ENCODE data around the gene NUAK2.
A peak's percentile ranks its signal among the peaks of the same experiment; 100 is the strongest.

Gene NUAK2

DNA sequence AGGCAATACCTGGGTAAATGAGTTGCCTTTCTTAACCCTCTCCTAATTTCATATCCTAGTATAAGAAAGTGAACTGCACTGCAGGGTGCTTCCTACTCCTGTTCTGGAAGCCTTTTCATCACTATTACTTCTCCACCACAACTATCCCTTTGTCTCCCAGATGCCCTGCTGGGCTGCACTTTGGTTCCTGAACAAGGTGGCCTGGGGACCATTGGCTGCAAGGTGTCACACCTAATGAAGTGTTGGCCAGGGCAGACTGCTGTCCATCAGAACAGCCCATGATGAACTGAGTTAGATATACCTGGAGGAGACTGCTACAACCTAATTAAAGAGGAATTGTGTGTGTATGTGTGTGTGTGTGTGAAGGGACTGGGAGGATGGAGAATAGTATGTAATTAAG lies 37.0 kb upstream of the NUAK2 start:
- DNase-seq (ENCODE audit: low read depth, low spot score) = no peak
- H3K9ac ChIP-seq (ENCODE audit: insufficient read length) = no peak overlapping the region
- no peaks in the 10 kb centered on the region for H3K9me3 ChIP-seq (ENCODE audit: low read depth, low read length)
- no peak overlapping the region for H3K27ac ChIP-seq
- TF ChIP-seq POLR2AphosphoS5 (IDR thresholded peaks at IDR 0.05; ENCODE audit: borderline replicate concordance, low read depth, low read length) (no peak), EZH2 (IDR thresholded peaks at IDR 0.05) (no peak), FOXP2 (optimal IDR thresholded peaks at IDR 0.05; ENCODE audit: control extremely low read depth, extremely low read length, insufficient read depth) (no peak)
- H3K36me3 ChIP-seq (ENCODE audit: insufficient read depth, low read length) = no peaks in the 10 kb centered on the region
- no peak overlapping the region for H3K4me3 ChIP-seq

DNA sequence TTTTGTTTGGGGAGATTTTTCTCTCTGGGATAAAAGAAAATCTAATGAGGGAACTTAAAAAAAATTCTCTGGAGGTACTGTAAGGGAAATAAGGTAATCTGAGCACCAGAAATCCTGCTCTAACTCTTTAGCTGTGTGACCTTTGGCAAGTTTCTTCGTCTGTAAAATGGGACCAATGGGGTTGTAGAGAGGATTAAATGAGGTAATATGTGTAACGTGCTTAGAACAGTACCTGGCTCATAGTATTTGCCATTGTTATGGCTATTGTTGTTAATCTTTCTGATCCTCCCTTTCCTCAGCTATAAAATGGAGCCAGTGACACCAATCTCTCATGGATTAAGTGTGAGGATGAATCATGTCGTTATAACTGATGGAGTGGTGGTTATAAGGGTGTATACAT lies 36.0 kb upstream of the NUAK2 start:
- H3K36me3 ChIP-seq (ENCODE audit: insufficient read depth, low read length) = no peaks in the 10 kb centered on the region
- H3K27ac ChIP-seq = no peak overlapping the region
- H3K4me3 ChIP-seq = no peak overlapping the region
- H3K9ac ChIP-seq (ENCODE audit: insufficient read length) = no peak overlapping the region
- no peaks in the 10 kb centered on the region for H3K9me3 ChIP-seq (ENCODE audit: low read depth, low read length)
- no peak for DNase-seq (ENCODE audit: low read depth, low spot score)
- TF ChIP-seq EZH2 (IDR thresholded peaks at IDR 0.05) = no peak

DNA sequence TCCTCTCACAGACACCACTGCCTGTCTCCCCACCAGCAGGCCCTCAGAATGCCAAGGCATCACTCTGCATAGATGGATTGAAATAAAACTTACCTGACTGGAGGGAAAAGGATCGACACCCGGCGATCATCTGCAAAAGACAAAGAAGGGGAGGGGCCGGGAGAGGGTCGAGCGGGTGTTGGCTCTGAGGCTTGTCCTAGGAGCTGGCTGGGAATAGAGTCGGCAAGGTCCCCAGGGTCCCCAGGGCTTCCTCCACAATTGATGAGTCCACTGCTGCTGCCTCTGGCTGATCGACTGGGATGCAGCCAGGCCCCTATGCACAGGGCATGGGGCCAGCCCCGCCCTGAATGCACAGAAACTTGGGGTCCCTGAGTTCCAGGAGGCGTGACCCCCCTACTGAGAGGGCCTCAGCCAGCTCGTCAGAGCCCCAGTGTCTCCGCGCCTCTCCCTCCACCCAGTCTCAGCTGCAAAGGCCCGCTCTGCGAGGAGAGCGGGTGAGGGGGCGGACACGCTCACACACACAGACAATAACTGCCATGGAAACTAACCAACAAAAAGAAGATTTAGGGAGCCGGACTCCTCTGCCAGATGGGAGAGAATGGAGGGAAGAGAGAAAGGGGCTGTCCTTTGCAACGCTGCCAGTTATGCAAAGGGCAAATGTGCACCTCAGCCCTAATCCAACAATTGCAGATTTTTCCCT lies 35.0 kb upstream of the NUAK2 start, which contains the start of gene KLHDC8A:
Gene KLHDC8A (minus strand): TSS at position 483 of the 700 bp plus-strand sequence. CDS start 13,318 bp downstream, outside the sequence.
- Histone ChIP-seq H3K9ac (ENCODE audit: insufficient read length) (no peak within 1 kb of the TSS), H3K9me3 (ENCODE audit: low read depth, low read length) (no peaks in the 10 kb centered on the region), H3K4me3 (no peak within 1 kb of the TSS), H3K27ac (no peak within 1 kb of the TSS), H3K36me3 (ENCODE audit: insufficient read depth, low read length) (no peaks in the 10 kb centered on the region)
- no peak for TF ChIP-seq EZH2 (IDR thresholded peaks at IDR 0.05)
- no peak for TF ChIP-seq POLR2AphosphoS5 (IDR thresholded peaks at IDR 0.05; ENCODE audit: borderline replicate concordance, low read depth, low read length)
- no peak for TF ChIP-seq FOXP2 (optimal IDR thresholded peaks at IDR 0.05; ENCODE audit: control extremely low read depth, extremely low read length, insufficient read depth)
- DNase-seq (ENCODE audit: low read depth, low spot score) = no peak

DNA sequence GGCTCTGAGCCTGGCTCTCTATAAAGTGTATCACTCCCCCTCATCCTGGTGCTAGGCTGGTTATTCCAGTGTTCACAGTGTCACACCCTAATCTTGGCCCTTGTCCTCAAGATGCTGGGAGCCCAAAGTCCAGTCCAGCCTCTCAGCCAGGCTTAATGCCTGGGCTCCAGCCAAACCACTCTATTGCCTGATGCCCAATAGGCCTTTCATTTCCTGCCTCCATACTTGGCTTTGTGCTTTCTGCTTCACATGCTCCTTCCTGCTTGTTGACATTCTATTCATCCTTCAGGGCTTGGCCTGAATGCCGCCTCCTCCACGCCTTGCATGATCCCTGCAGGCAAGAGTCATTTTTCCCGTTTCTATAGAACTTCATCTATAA lies 33.5 kb upstream of the NUAK2 start:
- no peak overlapping the region for H3K9ac ChIP-seq (ENCODE audit: insufficient read length)
- no peaks in the 10 kb centered on the region for H3K9me3 ChIP-seq (ENCODE audit: low read depth, low read length)
- no peaks in the 10 kb centered on the region for H3K36me3 ChIP-seq (ENCODE audit: insufficient read depth, low read length)
- TF ChIP-seq FOXP2 (optimal IDR thresholded peaks at IDR 0.05; ENCODE audit: control extremely low read depth, extremely low read length, insufficient read depth) (no peak), POLR2AphosphoS5 (IDR thresholded peaks at IDR 0.05; ENCODE audit: borderline replicate concordance, low read depth, low read length) (no peak)
- H3K4me3 ChIP-seq = no peak overlapping the region
- no peak for DNase-seq (ENCODE audit: low read depth, low spot score)
- no peak overlapping the region for H3K27ac ChIP-seq

DNA sequence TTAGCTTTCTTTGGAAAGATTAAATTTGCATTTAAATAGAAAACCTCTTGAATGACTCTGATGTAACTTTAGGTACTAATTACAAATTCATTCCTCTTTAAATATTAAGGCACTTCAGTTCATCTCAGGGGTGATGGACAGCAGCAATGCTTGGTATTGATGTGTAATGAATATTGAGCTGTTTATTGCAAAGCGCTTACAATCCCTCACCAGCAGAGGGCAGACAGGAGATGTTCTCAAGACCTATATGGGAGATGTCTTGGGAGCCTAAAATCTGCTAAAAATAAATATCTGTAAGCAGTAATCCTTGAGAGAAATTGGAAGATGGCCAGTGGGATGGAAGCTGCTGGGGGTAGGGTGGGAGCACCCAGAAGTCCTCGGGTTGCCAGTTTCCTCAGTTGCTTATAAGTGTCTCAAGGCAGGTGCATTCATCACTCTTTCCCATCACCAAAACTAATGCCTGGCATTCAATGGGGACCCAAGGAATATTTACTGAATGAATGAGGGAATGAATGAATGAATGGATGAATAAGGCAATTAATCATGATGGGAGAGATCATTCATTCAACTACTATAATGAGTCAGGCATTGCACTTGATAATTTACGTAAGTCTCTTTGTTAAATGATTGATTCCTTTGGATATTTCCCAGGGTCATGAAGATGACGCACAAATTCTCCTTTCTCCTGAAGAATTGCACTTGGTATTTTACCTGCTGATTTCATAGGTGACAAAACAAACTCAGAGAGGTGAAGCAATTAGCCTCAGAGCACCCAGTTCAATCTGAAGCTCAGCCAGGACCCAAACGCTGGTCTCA lies 32.9 kb upstream of the NUAK2 start:
- Histone ChIP-seq H3K27ac (no peak overlapping the region), H3K36me3 (ENCODE audit: insufficient read depth, low read length) (no peaks in the 10 kb centered on the region), H3K9ac (ENCODE audit: insufficient read length) (no peak overlapping the region), H3K9me3 (ENCODE audit: low read depth, low read length) (no peaks in the 10 kb centered on the region), H3K4me3 (no peak overlapping the region)
- DNase-seq (ENCODE audit: low read depth, low spot score) = peak; percentile 24
- no peak for TF ChIP-seq FOXP2 (optimal IDR thresholded peaks at IDR 0.05; ENCODE audit: control extremely low read depth, extremely low read length, insufficient read depth)

DNA sequence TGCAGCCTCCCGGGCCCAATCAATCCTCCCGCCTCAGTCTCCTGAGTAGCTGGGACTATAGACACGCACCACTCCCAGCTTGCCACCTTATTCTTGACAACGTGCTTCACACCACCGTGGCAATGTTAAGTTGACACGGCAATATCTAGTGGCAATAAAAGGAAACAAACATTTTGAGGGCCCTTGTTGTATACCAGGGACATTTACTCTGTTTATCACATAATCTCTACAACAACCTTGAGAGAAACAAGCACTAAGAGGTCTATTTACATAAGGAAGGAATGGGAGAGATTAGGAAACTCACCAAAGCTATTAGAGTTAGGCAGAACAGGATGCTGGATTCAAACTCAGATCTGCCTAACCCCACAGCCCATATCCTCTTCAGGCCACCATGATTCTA lies 32.1 kb upstream of the NUAK2 start:
- H3K27ac ChIP-seq = no peak overlapping the region

DNA sequence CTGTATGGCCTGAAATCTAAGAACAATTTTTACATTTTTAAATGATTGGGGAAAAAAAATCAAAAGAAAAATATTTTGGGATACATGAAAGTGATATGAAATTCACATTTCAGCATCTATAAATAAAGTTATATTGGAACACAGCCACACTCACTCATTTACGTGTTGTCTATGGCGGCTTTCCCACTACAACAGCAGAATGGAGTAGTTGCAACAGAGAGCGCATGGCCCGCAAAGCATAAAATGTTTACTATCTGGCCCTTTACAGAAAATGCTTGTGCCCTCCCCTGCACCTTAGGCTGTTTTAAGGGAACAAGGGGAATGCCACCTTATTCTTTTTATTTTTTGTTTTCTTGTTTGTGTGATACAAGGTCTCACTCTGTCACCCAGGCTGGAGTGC lies 31.6 kb upstream of the NUAK2 start:
- H3K27ac ChIP-seq = no peak overlapping the region

More for the DNA sequence above, 32.1 kb upstream of the NUAK2 start:
- Histone ChIP-seq H3K4me3 (no peak overlapping the region), H3K9me3 (ENCODE audit: low read depth, low read length) (no peaks in the 10 kb centered on the region), H3K9ac (ENCODE audit: insufficient read length) (no peak overlapping the region), H3K36me3 (ENCODE audit: insufficient read depth, low read length) (no peaks in the 10 kb centered on the region)
- DNase-seq (ENCODE audit: low read depth, low spot score) = no peak
- TF ChIP-seq EZH2 (IDR thresholded peaks at IDR 0.05) = no peak
- TF ChIP-seq POLR2AphosphoS5 (IDR thresholded peaks at IDR 0.05; ENCODE audit: borderline replicate concordance, low read depth, low read length) = no peak
- TF ChIP-seq FOXP2 (optimal IDR thresholded peaks at IDR 0.05; ENCODE audit: control extremely low read depth, extremely low read length, insufficient read depth) = no peak

DNA sequence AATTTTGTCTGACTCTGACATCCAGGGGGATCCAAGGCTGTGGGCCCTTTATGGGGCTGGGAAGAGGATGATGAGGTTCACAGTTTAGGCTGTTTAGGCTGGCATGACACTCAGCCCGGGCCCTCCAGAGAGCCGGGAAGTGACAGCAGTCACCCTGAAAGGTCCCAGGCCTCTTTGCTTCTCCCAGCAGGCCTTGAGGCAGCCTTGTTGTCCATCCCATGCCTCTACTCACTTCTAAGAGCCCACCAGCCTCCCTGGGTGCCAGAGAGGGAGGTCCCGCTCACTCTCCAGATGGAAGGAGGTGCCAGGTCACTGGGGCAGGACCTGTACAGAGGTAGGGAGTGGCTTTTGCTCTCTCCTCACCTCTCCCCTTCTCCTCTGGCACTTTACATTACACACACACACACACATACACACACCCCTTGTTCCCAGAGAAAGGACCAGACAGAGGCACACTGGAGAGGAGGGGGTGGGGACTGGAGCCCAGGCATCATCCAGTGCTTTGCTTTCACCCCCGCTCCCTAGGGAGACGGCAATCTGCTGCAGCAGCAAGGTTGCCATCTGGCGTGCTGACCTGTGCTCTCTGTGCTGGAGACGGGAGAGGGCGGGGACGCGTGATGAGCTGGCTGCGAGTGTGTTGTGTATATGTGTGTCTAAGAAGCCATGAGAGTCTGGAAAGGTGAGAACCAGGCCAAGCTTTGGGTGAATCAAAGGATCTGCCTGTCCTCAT lies 30.6 kb upstream of the NUAK2 start:
- no peaks in the 10 kb centered on the region for H3K36me3 ChIP-seq (ENCODE audit: insufficient read depth, low read length)
- H3K4me3 ChIP-seq = no peak overlapping the region
- no peak overlapping the region for H3K27ac ChIP-seq
- no peak overlapping the region for H3K9ac ChIP-seq (ENCODE audit: insufficient read length)
- H3K9me3 ChIP-seq (ENCODE audit: low read depth, low read length) = no peaks in the 10 kb centered on the region
- TF ChIP-seq EZH2 (IDR thresholded peaks at IDR 0.05) = no peak
- no peak for TF ChIP-seq POLR2AphosphoS5 (IDR thresholded peaks at IDR 0.05; ENCODE audit: borderline replicate concordance, low read depth, low read length)
- TF ChIP-seq FOXP2 (optimal IDR thresholded peaks at IDR 0.05; ENCODE audit: control extremely low read depth, extremely low read length, insufficient read depth) = no peak
- DNase-seq (ENCODE audit: low read depth, low spot score) = no peak

More for the DNA sequence above, 31.6 kb upstream of the NUAK2 start:
- Histone ChIP-seq H3K9ac (ENCODE audit: insufficient read length) (no peak overlapping the region), H3K36me3 (ENCODE audit: insufficient read depth, low read length) (no peaks in the 10 kb centered on the region), H3K9me3 (ENCODE audit: low read depth, low read length) (no peaks in the 10 kb centered on the region), H3K4me3 (no peak overlapping the region)
- DNase-seq (ENCODE audit: low read depth, low spot score) = no peak
- TF ChIP-seq EZH2 (IDR thresholded peaks at IDR 0.05) (no peak), FOXP2 (optimal IDR thresholded peaks at IDR 0.05; ENCODE audit: control extremely low read depth, extremely low read length, insufficient read depth) (no peak), POLR2AphosphoS5 (IDR thresholded peaks at IDR 0.05; ENCODE audit: borderline replicate concordance, low read depth, low read length) (no peak)
